GM21786 (cell line): Measurements from ENCODE around the gene HEXB.
"Not testable (repeated sequence)": the region's sequence is repeated elsewhere in the genome, so short reads cannot be mapped to it uniquely, and the experiment has no call there.

ENCODE experiments used
- ATAC-seq: cut with Tn5 transposase; IDR thresholded peaks from one replicate; pipeline ENCODE4 v1.9.1; 2021; ENCODE audit not compliant: unreplicated experiment

The HEXB gene

DNA sequence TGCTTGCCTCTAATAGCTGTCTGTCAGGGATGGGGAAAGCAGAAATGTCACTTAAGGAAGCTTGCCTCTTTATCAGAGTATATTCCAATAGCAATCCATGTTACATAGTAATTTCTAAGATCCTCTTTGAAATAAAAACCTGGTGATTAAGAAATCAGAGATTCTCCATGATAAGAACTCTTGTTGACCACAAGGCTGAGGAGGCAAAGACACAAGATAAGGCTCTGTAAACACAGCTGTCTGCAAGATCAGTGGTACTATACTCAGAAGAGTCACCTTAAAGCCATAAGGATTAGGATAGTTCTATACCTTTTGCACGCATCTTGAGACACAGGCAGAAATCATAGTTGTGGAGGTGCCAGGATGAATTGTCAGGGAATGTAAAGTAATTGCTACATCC is 40.3 kb downstream of the HEXB start:
- ATAC-seq: no peak

DNA sequence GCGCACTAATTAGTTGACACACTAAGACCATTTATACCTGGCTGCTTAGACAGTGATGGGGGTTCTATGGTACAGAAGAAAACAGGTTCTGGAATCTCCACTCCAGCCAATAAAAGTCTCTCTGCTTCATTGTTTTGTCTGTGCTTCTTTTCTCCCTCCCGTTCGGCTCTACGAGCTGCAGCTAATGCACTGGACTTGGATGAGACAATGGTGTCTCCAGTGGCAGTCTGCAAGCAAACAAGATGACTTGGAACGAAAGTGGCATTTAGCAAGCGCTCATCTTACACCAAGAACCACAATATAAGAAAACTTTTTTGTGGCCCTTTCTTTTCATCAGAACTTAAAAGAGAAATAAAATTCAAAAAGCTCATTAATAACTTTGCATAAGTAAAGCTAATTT is 51.7 kb downstream of the HEXB start:
- ATAC-seq: no peak

DNA sequence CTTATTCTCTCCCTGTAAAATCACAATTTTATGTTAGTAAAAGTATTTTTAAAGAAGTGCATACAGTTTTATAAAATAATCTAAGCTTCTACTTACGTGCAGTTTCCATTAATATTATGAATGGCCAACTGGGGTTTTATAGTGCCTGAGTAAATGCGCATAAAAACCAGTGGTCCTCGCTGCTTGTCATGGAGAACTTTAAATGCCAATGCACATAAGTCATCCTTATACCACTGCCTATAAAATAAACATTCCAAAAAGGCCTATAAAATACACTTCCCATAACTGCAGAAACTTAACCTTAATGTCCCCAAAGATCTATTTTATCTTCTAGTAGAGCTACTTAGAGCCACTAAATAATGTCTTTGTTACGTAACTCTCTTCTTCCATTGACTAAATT is 53.4 kb downstream of the HEXB start:
- ATAC-seq: no peak

DNA sequence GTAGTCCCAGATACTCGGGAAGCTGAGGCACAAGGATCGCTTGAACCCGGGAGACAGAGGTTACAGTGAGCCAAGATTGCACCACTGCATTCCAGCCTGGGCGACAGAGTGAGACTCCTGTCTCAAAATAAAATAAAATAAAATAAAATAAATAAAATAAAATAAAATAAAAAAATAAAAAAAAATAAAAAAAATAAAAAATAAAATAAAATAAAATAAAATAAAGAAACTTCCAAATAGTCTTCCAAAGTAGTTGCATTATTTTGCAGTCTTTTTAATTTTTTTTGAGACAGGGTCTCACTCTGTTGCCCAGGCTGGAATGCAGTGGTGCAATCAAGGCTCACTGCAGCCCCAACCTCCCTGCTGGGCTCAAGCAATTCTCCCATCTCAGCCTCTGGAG is 63.7 kb downstream of the HEXB start:
- ATAC-seq: not testable (repeated sequence)

DNA sequence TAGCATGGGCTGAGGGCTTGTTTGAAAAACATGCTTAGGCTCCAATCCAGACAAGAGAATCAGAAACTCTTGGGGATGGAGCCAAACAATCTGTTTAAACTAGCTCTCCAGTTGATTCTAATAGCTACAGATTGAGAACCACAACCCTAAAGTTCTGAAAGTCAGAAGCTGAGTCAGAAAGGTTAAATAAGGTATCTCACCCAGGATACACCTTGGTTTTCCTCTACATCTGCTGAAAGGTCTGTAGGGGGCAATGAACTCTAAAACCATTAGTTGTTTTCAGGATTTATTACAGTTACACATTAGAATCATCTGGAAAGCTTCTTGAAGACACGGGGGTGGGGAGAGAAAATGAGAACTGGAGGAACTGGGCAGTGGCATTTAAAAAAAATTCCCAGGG is 76.2 kb downstream of the HEXB start:
- no peak for ATAC-seq

DNA sequence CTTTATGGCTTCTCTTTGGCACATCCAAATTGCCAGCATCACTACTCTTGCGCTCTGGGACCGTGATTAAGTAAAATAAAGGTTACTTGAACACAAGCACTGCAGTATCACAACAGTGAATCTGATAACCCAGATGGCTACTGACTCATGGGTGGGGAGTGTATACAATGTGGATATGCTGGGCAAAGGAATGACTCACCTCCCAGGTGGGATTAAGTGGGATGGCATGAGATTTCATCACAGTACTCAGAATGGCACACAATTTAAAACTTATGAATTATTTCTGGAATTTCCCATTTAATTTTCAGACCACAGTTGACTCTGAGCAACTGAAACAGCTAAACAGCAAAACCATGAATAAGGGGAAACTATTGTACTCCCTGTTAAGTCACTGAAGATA is 77.6 kb downstream of the HEXB start:
- ATAC-seq: no peak

DNA sequence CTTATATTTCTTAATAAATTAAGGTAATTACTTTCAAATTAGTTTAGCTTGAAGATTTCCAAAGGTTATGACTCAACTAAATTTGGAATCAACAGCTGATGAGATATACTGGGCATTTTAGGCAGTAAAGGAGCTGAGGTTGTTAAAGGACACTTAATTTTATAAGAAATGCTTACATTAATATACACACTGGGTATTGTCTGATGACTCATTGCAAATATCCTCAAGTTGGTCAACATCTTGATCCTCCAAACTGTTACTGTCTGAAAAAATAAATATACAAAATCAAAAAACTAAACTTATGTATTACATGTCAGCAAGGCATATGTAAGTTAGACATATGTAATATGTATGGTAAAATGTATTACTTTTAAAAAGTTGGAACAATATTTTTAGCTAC is 78.5 kb downstream of the HEXB start:
- ATAC-seq: no peak

DNA sequence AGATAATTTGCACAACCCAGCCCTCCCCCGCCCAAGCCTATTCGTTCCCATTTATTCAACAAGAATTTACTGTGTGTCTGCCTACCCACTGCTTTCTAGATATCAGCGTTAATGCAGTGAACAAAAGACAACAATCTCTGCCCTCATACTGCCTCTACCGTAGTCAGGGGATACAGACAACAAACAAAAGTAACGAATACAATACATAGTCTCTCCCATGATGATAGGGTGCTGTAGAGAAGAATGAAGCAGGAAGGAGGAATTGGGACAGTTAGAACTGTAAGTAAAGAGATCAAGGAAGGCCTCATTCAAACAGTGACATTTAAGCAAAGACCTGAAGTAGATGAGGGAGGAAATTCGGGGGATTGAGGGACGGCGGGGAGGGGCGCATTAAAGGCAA is 80.2 kb downstream of the HEXB start:
- no peak for ATAC-seq

DNA sequence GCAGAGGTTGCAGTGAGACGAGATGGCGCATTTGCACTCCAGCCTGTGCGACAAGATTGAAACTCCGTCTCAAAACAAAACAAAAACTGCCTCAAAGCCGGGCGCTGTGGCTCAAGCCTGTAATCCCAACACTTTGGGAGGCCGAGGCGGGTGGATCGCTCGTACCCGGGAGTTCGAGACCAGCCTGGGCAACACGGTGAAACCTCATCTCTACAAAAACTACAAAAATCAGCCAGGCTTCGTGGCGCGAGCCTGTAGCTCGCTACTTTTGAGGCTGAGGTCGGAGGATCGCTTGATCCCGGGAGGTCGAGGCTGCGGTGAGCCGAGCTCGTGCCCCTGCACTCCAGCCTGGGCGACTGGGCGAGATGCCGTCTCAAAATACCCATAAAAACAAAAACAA is 80.9 kb downstream of the HEXB start:
- no peak for ATAC-seq

DNA sequence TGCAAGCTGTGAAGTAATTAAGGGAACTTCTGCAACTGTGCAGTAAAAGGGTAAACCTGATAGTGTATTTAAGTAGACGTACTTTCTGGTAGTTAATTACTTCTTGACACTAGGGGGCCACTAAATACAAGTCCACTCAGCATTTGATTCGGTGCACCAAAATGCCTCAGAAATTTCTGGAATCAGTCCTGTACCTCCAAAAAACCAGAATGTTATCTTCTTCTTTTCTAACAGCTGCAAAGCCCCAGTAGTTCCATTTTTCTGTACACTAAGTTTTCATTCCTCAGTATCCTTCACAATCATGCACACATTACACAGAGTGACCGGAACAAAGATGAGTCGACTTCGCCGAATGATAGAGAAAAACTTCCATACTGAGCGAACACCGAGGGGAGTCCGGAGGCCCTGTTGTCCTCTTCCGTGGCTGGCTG is 81.4 kb downstream of the HEXB start:
- ATAC-seq: peak; percentile 30

DNA sequence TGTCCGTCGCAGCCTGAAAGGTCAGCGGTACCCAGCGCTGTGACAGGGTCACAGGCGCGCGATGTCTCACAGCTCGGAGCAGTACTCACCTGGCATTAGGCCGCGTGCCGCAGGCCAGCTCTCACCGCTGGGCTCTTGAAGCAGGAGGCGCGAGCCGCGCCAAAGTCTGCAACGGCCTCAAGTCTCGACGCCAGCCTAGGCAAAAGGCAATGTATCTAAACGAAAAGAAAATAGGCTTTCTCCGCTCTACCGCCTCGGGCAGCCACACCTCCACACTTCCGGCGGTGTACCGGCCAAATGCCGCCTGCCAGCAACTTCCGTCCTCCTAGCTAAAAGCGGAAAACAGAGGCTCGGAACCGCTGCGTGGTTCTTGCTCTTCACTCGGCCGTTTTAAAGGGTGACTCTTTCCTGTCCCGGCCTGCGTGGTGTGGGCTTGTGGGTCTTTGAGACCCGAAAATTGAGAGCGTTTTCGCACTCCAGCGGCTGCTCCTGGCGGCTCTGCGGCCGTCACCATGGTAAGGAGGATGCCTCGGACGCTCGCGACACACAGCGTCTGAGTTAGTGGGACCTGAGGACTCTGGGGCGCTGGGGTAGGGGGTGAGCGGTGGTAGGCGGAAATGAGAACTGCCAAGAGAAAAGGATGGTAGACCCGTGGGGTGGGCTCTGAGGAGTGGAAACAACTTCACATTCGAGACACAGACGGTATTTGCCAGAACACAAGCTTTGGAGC is 82.0 kb downstream of the HEXB start, which contains the start of the genes GFM2 and NSA2:
Gene GFM2, minus strand, starts transcription at position 269 of the 730 bp plus-strand sequence. CDS start 3,375 bp downstream, outside the sequence.
Gene NSA2, plus strand, starts transcription at position 401 of the 730 bp plus-strand sequence. Its CDS starts 112 bp downstream, at position 513.
- peak; percentile 83 for ATAC-seq

DNA sequence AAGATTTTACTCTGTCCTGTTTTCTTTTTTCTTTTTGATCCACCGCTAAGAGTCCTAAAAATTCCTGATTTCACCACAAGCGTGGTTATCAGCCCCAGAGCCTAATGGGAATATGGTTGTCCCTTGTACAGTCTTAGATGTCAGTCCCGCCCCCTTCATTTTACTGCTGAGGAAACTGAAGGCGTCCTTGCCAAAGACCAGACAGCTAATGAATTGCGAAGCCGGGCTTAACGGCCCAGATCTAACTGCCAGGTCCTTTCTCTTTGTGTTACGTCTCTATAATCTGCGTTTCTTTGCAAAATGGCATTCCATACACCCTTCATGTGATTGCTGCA is 82.5 kb downstream of the HEXB start:
- peak; percentile 10 for ATAC-seq
